ENCODE results near the gene ADAMTSL3.
"Not testable (repeated sequence)": the region's sequence is repeated elsewhere in the genome, so short reads cannot be mapped to it uniquely, and the experiment has no call there.

- not testable (repeated sequence) for TF ChIP-seq YY1 (IDR thresholded peaks at IDR 0.05; ENCODE audit: insufficient read depth, insufficient read length); ZNF274 (IDR thresholded peaks at IDR 0.05; ENCODE audit: low read depth, low read length)
Observed at GRCh38 chr15:83702314-83702713, 48.4 kb downstream of the ADAMTSL3 start.
